AG20443 (cell line): Measurements from ENCODE around the gene MAMDC2.

Experiments used
- DNase-seq: peaks from one replicate; pipeline ENCODE4 v3.0.0; 2012; ENCODE audit warnings: low spot score, mixed read lengths

Gene MAMDC2

GRCh38 chr9:70064496-70064895 is 20.8 kb downstream of the MAMDC2 start:
- DNase-seq, result no peak

- no peak for DNase-seq
Observed at GRCh38 chr9:70065572-70065971, 21.9 kb downstream of the MAMDC2 start.

GRCh38 chr9:70066418-70066817 is 22.8 kb downstream of the MAMDC2 start:
- no peak for DNase-seq

- DNase-seq, result no peak
Observed at GRCh38 chr9:70066874-70067273, 23.2 kb downstream of the MAMDC2 start.

GRCh38 chr9:70069704-70070103 is 26.1 kb downstream of the MAMDC2 start:
- DNase-seq, result no peak

- no peak for DNase-seq
Observed at GRCh38 chr9:70073193-70073592, 29.5 kb downstream of the MAMDC2 start.

- DNase-seq, result no peak
Observed at GRCh38 chr9:70073756-70074155, 30.1 kb downstream of the MAMDC2 start.

- DNase-seq, result no peak
Observed at GRCh38 chr9:70076678-70077077, 33.0 kb downstream of the MAMDC2 start.

GRCh38 chr9:70079417-70080037 is 35.9 kb downstream of the MAMDC2 start:
- DNase-seq, result peak; percentile 43

- peak; percentile 64 for DNase-seq
Observed at GRCh38 chr9:70080481-70081119, 37.0 kb downstream of the MAMDC2 start.

- peak; percentile 19 for DNase-seq
Observed at GRCh38 chr9:70081120-70081495, 37.5 kb downstream of the MAMDC2 start.

GRCh38 chr9:70083429-70083828 is 39.8 kb downstream of the MAMDC2 start:
- no peak for DNase-seq

GRCh38 chr9:70085241-70085640 is 41.6 kb downstream of the MAMDC2 start:
- DNase-seq, result peak; percentile 21

- DNase-seq, result no peak
Observed at GRCh38 chr9:70091103-70091502, 47.5 kb downstream of the MAMDC2 start.

- no peak for DNase-seq
Observed at GRCh38 chr9:70091572-70091971, 47.9 kb downstream of the MAMDC2 start.

- no peak for DNase-seq
Observed at GRCh38 chr9:70092190-70092589, 48.5 kb downstream of the MAMDC2 start.

GRCh38 chr9:70093095-70093494 is 49.4 kb downstream of the MAMDC2 start:
- DNase-seq, result no peak

- DNase-seq, result no peak
Observed at GRCh38 chr9:70093944-70094343, 50.3 kb downstream of the MAMDC2 start.

- no peak for DNase-seq
Observed at GRCh38 chr9:70094747-70095146, 51.1 kb downstream of the MAMDC2 start.

GRCh38 chr9:70097187-70097586 is 53.5 kb downstream of the MAMDC2 start:
- no peak for DNase-seq

- DNase-seq, result no peak
Observed at GRCh38 chr9:70100362-70100761, 56.7 kb downstream of the MAMDC2 start.

GRCh38 chr9:70101265-70101664 is 57.6 kb downstream of the MAMDC2 start:
- peak; percentile 24 for DNase-seq

- DNase-seq, result no peak
Observed at GRCh38 chr9:70105147-70105546, 61.5 kb downstream of the MAMDC2 start.

GRCh38 chr9:70106571-70106970 is 62.9 kb downstream of the MAMDC2 start:
- no peak for DNase-seq
